Ecto neural progenitor cell (in vitro differentiated cells): Measurements from ENCODE around the gene SLC25A13.

Source experiments
- DNase-seq: peaks from one replicate; pipeline ENCODE4 v3.0.0-alpha.2; 2018; ENCODE audit warnings: low spot score

The SLC25A13 gene

GRCh38 chr7:96089511-96089910 is 232.4 kb downstream of the SLC25A13 start:
- no peak for DNase-seq

- no peak for DNase-seq
These were observed 233.3 kb downstream of the SLC25A13 start for GRCh38 chr7:96088579-96088978.

- no peak for DNase-seq
These were observed 235.9 kb downstream of the SLC25A13 start for GRCh38 chr7:96085953-96086352.

GRCh38 chr7:96084881-96085553 is 236.9 kb downstream of the SLC25A13 start:
- DNase-seq: no peak

GRCh38 chr7:96080027-96080426 is 241.9 kb downstream of the SLC25A13 start:
- no peak for DNase-seq

GRCh38 chr7:96076350-96076707 is 245.6 kb downstream of the SLC25A13 start:
- no peak for DNase-seq

- peak; percentile 80 for DNase-seq
These were observed 246.2 kb downstream of the SLC25A13 start for GRCh38 chr7:96075510-96076349.

GRCh38 chr7:96074871-96075270 is 247.0 kb downstream of the SLC25A13 start:
- DNase-seq: no peak
